GM23338 (cell line): ENCODE results near the gene OTOP2.

Experiments used
- CREB1 ChIP-seq: fragments of 250-450 bp; sonication (Bioruptor Pico); IDR thresholded peaks from 2 replicates; pipeline ENCODE4 v1.5.0; 2020; ENCODE audit warnings: low read depth, mild to moderate bottlenecking, moderate library complexity
- EZH2 ChIP-seq: fragments of 200-600 bp; sonication (generic); IDR thresholded peaks from one replicate; pipeline ENCODE4 v1.8.0; 2017; ENCODE audit warnings: antibody characterized with exemption, mild to moderate bottlenecking, low read depth; ENCODE audit not compliant: unreplicated experiment
- EZH2phosphoT487 ChIP-seq: fragments of 200-600 bp; sonication (generic); IDR thresholded peaks from one replicate; pipeline ENCODE4 v1.8.1; 2018; ENCODE audit warnings: antibody characterized with exemption; ENCODE audit not compliant: unreplicated experiment
- JUNB ChIP-seq: IDR thresholded peaks from one replicate; pipeline ENCODE4 v1.6.1; 2016; ENCODE audit warnings: antibody characterized with exemption; ENCODE audit not compliant: unreplicated experiment
- POLR2AphosphoS5 ChIP-seq: IDR thresholded peaks from 2 replicates; pipeline ENCODE4 v1.6.1; 2016; ENCODE audit warnings: antibody characterized with exemption, low read depth
- TF ChIP-seq, protein P1 (sequence below), 2 experiments: fragments of 200-600 bp in 1 of 2; sonication (generic) in 1 of 2; conservative IDR thresholded peaks; 2 replicates each; pipeline versions ENCODE4 v1.5.1 to v1.6.1; 2016 to 2017; ENCODE audit warnings: antibody characterized with exemption in 2 of 2, low read depth in 2 of 2, mild to moderate bottlenecking in 2 of 2, moderate library complexity in 1 of 2
- TF ChIP-seq, protein P2 (sequence below): IDR thresholded peaks from one replicate; pipeline ENCODE4 v1.6.1; 2018; ENCODE audit warnings: antibody characterized with exemption; ENCODE audit not compliant: unreplicated experiment

DNA sequence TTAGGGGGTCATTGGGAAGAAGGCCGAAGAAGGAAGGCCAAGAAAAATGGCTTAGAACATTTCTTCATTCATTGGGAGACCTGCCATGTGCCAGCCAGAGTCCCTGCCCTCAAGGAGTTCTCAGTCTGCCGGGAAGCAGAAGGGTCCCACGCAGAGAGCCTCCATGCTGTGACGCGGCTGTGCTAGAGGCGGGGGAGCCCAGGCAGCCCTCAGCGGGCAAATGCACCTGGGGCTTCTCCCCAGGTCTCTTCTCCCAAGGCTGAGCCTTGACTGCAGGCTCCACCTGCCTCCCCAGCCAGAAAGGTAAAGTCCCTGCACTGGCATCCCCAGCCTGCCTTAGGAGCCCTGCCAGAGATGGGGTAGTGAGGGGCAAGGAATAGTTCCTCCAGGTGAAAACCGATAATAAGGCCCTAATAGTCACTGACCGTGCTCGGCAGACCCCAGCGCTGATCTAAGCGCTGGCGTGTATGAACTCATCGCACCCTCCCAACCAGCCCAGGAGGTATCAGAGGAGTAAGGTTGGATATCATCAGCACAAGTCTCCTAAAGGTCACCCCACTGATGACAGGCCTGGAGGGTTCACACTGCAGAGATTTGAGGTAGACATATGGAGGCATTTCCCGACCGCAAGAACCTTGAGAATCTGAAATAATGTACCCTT is 57.4 kb downstream of the OTOP2 start:
- TF ChIP-seq, protein P1, sequence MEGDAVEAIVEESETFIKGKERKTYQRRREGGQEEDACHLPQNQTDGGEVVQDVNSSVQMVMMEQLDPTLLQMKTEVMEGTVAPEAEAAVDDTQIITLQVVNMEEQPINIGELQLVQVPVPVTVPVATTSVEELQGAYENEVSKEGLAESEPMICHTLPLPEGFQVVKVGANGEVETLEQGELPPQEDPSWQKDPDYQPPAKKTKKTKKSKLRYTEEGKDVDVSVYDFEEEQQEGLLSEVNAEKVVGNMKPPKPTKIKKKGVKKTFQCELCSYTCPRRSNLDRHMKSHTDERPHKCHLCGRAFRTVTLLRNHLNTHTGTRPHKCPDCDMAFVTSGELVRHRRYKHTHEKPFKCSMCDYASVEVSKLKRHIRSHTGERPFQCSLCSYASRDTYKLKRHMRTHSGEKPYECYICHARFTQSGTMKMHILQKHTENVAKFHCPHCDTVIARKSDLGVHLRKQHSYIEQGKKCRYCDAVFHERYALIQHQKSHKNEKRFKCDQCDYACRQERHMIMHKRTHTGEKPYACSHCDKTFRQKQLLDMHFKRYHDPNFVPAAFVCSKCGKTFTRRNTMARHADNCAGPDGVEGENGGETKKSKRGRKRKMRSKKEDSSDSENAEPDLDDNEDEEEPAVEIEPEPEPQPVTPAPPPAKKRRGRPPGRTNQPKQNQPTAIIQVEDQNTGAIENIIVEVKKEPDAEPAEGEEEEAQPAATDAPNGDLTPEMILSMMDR (conservative IDR thresholded peaks at IDR 0.05; ENCODE audit: low read depth in 2 of 2), result no peak
- TF ChIP-seq POLR2AphosphoS5, result no peak
- TF ChIP-seq EZH2, result no peak
- no peak for TF ChIP-seq JUNB
- TF ChIP-seq EZH2phosphoT487, result no peak
- TF ChIP-seq, protein P2, sequence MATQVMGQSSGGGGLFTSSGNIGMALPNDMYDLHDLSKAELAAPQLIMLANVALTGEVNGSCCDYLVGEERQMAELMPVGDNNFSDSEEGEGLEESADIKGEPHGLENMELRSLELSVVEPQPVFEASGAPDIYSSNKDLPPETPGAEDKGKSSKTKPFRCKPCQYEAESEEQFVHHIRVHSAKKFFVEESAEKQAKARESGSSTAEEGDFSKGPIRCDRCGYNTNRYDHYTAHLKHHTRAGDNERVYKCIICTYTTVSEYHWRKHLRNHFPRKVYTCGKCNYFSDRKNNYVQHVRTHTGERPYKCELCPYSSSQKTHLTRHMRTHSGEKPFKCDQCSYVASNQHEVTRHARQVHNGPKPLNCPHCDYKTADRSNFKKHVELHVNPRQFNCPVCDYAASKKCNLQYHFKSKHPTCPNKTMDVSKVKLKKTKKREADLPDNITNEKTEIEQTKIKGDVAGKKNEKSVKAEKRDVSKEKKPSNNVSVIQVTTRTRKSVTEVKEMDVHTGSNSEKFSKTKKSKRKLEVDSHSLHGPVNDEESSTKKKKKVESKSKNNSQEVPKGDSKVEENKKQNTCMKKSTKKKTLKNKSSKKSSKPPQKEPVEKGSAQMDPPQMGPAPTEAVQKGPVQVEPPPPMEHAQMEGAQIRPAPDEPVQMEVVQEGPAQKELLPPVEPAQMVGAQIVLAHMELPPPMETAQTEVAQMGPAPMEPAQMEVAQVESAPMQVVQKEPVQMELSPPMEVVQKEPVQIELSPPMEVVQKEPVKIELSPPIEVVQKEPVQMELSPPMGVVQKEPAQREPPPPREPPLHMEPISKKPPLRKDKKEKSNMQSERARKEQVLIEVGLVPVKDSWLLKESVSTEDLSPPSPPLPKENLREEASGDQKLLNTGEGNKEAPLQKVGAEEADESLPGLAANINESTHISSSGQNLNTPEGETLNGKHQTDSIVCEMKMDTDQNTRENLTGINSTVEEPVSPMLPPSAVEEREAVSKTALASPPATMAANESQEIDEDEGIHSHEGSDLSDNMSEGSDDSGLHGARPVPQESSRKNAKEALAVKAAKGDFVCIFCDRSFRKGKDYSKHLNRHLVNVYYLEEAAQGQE, result no peak
- no peak for TF ChIP-seq CREB1 (CRISPR knock-in tag)
